ENCODE measurements around the gene TMEM164.

DNA sequence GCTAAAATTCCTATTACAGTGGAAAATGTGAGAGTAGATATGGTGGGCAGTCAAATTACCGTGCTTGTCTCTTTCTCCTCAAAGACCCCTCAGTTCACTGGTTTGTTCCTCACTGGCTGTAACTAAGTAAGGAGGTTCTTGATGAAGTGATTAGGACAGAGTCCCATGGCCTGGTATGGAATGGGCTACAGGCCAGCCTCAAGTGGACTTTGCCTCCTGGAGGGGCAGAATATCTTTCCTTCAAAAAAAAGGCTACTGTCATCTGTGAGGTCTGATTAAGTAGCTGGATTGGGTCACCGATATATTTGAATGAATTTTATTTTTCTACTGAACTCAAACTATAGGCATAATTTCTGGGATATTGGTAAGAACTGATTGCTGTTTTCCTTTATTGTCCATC, 38.5 kb upstream of the TMEM164 start:
- no peak for TF ChIP-seq EZH2 (IDR thresholded peaks at IDR 0.05; ENCODE audit: low read length)
- TF ChIP-seq, protein P1, sequence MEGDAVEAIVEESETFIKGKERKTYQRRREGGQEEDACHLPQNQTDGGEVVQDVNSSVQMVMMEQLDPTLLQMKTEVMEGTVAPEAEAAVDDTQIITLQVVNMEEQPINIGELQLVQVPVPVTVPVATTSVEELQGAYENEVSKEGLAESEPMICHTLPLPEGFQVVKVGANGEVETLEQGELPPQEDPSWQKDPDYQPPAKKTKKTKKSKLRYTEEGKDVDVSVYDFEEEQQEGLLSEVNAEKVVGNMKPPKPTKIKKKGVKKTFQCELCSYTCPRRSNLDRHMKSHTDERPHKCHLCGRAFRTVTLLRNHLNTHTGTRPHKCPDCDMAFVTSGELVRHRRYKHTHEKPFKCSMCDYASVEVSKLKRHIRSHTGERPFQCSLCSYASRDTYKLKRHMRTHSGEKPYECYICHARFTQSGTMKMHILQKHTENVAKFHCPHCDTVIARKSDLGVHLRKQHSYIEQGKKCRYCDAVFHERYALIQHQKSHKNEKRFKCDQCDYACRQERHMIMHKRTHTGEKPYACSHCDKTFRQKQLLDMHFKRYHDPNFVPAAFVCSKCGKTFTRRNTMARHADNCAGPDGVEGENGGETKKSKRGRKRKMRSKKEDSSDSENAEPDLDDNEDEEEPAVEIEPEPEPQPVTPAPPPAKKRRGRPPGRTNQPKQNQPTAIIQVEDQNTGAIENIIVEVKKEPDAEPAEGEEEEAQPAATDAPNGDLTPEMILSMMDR (optimal IDR thresholded peaks at IDR 0.05 in 1 of 3, IDR thresholded peaks at IDR 0.05 in 1 of 3, conservative IDR thresholded peaks at IDR 0.05 in 1 of 3; ENCODE audit: extremely low read depth in 1 of 3, insufficient read depth in 2 of 3, low read length in 3 of 3) = no peak
